ENCODE data around the gene OVCH2. TPM values are rescaled to one million over a fixed set of nuclear protein-coding genes. Genes with fewer than 3 reads are reported as not detected.

OVCH2 gene
- total and polyA plus RNA-seq, 4 donors: not detected

GRCh38 chr11:7686761-7687160, 19.5 kb downstream of the OVCH2 start (continued):
- no peak for TF ChIP-seq CTCF (IDR thresholded peaks at IDR 0.05; ENCODE audit: low read depth, low read length, missing input control)
- TF ChIP-seq RAD21 (IDR thresholded peaks at IDR 0.05): no peak

GRCh38 chr11:7683571-7683970, 22.7 kb downstream of the OVCH2 start:
- 91% methylated on average over 2 of the region's 2 CpGs for WGBS
- Histone ChIP-seq H3K27me3 (ENCODE audit: control insufficient read depth in 4 of 4, insufficient read depth in 4 of 4, low read length in 3 of 4) (no peaks in the 10 kb centered on the region), H3K4me3 (ENCODE audit: low read depth in 1 of 3, low read length in 3 of 3) (no peak overlapping the region), H3K9me3 (ENCODE audit: control insufficient read depth in 4 of 4, low read length in 3 of 4) (no peaks in the 10 kb centered on the region), H3K36me3 (ENCODE audit: control insufficient read depth in 4 of 4, insufficient read depth in 3 of 4, low read depth in 1 of 4, low read length in 3 of 4) (no peaks in the 10 kb centered on the region), H3K4me1 (ENCODE audit: control insufficient read depth in 4 of 4, insufficient read depth in 4 of 4, low read length in 3 of 4) (no peaks in the 10 kb centered on the region), H3K9ac (ENCODE audit: low read depth in 1 of 2, low read length in 2 of 2) (no peak overlapping the region), H3K27ac (ENCODE audit: low read depth in 1 of 2, low read length in 2 of 2) (no peak overlapping the region)
- no peak for DNase-seq (ENCODE audit: low spot score)
- TF ChIP-seq SP1 (IDR thresholded peaks at IDR 0.05) (no peak), ATF3 (IDR thresholded peaks at IDR 0.05) (no peak), REST (IDR thresholded peaks at IDR 0.05) (no peak), YY1 (IDR thresholded peaks at IDR 0.05) (no peak), RAD21 (IDR thresholded peaks at IDR 0.05) (no peak), HNF4G (IDR thresholded peaks at IDR 0.05) (no peak), FOXA2 (IDR thresholded peaks at IDR 0.05) (no peak), CTCF (IDR thresholded peaks at IDR 0.05; ENCODE audit: low read depth, low read length, missing input control) (no peak)

- Histone ChIP-seq H3K27ac (ENCODE audit: low read depth in 1 of 2, low read length in 2 of 2) (no peak overlapping the region), H3K27me3 (ENCODE audit: control insufficient read depth in 4 of 4, insufficient read depth in 4 of 4, low read length in 3 of 4) (no peaks in the 10 kb centered on the region), H3K4me1 (ENCODE audit: control insufficient read depth in 4 of 4, insufficient read depth in 4 of 4, low read length in 3 of 4) (peaks cover 0 to 10% (median 4%) of the 10 kb centered on the region in 4 donors), H3K36me3 (ENCODE audit: control insufficient read depth in 4 of 4, insufficient read depth in 3 of 4, low read depth in 1 of 4, low read length in 3 of 4) (no peaks in the 10 kb centered on the region), H3K4me3 (ENCODE audit: low read depth in 1 of 3, low read length in 3 of 3) (no peak overlapping the region), H3K9me3 (ENCODE audit: control insufficient read depth in 4 of 4, low read length in 3 of 4) (no peaks in the 10 kb centered on the region), H3K9ac (ENCODE audit: low read depth in 1 of 2, low read length in 2 of 2) (no peak overlapping the region)
- no peak for TF ChIP-seq HNF4A (conservative IDR thresholded peaks at IDR 0.05)
- no peak for TF ChIP-seq FOXA2 (IDR thresholded peaks at IDR 0.05)
- TF ChIP-seq JUND (IDR thresholded peaks at IDR 0.05): no peak
- no peak for TF ChIP-seq ATF3 (IDR thresholded peaks at IDR 0.05)
- TF ChIP-seq GABPA (IDR thresholded peaks at IDR 0.05 in 1 of 2, conservative IDR thresholded peaks at IDR 0.05 in 1 of 2): no peak
- DNase-seq (ENCODE audit: low spot score): no peak
- WGBS: 76% methylated on average over 4 of the region's 4 CpGs
These were observed 28.5 kb downstream of the OVCH2 start for GRCh38 chr11:7677796-7678201.
